ENCODE measurements around the gene OAF.
"Not testable (repeated sequence)": the region's sequence is repeated elsewhere in the genome, so short reads cannot be mapped to it uniquely, and the experiment has no call there.

The OAF gene

DNA sequence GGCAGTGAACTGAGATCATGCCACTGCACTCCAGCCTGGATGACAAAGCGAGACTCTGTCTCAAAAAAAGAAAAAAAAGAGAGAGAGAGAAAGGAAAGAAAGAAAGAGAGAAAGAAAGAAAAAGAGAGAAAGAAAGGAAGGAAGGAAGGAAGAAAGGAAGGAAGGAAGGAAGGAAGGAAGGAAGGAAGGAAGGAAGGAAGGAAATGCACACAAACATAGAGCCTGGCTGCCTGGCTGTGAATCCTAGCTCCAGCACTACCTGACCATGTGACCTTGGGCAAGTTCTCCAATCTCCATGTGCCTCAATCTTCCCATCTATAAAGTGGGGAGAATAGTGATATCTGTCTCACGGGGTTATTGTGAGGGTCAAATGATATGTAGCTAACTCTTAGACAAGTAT lies 63.1 kb downstream of the OAF start:
- not testable (repeated sequence) for DNase-seq

DNA sequence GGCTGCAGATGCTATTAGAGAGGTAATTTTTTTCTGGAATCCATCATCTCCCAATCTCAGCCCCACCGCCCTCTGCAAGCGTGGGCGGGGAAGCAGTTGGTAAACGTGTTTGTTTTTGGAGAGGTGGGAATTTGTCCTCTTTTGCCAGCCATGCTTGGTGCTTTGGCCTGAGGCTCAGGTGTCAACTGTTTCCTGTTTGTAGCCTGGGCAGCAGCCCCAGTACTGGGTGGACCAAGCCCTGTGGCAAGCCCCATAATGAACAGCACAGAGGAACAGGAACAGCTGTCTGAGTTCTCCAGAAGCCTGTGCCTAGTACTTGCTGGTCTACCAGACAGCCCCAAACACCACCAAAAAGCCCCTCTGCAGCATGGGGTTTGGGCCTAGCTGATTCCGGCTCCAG lies 68.7 kb downstream of the OAF start:
- DNase-seq: no peak
